HG03342 (cell line): Measurements from ENCODE around the gene SEBOX.

ENCODE experiments used
- ATAC-seq: cut with Tn5 transposase; IDR thresholded peaks from one replicate; pipeline ENCODE4 v1.9.1; 2021; ENCODE audit warnings: mild to moderate bottlenecking, moderate library complexity; ENCODE audit not compliant: unreplicated experiment

The SEBOX gene

DNA sequence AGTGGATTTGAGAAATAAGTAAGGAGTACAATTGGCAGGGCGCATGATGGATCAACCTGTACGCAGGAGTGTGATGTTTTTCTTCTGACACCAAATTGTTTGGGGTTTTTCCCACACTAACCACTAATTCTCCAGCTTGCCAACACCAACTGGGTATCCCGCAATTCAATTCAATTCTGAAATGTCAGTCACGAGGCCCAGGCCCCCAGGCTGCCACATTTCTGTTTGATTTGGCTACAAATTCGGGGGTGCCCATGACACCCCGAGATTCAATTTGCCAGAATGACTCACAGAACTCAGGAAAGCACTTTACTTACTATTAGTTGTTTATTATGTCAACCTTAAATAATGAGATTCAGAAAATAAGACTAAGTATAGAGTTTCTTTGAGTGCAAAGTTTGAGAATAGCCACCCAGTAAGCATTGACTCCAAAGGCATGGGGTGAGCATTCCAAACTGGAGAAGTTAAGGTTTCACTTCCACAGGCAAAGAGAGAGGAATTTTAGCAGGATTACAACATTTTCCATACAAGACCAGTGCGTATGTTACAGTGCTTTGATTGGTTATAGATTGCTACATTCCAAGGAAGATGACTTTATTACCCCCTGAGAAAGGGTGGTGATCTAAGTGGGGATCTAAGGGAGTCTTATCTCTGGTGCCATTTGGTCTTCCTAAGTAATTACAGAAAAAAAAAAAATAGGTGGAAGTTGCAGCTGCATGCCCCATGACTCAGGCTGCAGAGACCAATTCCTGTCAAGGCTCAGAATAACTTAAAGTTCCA lies 29.5 kb upstream of the SEBOX start:
- ATAC-seq = no peak

DNA sequence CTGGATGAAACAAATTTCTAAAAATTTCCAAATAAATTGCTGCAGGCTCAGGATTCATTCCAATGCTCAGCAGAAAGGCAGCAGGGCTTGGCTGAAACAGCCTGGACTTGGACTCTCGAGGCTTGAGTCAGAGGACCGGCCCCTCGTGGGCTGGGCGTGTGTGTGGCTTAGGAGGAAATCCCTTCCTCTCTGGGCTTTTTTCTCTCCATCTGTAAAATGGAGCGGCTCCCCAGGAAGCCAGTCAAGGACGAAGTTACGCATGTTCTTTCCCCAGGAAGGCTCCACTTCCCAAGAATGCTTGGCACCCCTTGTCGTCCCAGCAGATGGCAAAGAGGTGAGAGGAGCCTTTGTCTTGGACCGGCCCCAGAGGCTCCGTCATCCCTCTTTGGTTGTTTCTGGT lies 27.5 kb upstream of the SEBOX start:
- no peak for ATAC-seq

DNA sequence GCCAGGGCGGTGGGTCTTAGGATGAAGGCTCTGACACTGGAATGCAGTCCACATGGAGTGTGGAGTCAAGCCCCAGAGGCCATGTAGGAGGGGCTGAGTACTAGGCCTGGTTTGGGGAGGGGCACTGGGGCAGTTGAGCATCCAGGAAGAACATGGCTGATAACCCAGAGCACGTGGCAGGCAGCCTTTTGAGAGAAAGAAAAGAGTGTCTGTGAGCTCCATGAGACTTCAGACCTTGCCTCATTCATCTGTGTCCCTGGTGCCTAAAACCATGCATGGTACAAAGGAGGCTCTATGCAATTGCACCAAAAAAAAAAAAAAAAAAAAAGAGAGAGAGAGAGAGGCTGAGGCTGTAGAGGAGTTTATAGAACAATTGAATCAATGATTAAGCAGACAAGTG lies 26.4 kb upstream of the SEBOX start:
- ATAC-seq = no peak

DNA sequence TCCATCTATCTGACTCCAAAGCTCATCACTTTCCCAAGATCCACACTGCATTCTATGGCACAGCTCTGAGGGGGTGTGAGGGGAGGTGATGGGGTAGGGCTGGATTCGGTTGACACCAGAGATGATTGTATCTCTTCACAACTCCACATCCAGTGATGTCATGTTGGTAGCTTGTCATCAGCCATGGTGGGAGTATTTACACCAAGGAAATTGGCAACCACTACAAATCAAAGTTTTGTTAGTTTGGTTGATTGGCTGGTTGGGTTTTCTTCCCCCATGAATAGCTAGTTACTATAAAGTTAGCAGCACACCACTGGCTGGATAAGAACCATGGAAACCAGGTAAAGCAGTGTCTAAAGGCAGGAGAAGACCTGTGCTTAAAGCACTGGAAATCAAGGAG lies 26.0 kb upstream of the SEBOX start:
- no peak for ATAC-seq

DNA sequence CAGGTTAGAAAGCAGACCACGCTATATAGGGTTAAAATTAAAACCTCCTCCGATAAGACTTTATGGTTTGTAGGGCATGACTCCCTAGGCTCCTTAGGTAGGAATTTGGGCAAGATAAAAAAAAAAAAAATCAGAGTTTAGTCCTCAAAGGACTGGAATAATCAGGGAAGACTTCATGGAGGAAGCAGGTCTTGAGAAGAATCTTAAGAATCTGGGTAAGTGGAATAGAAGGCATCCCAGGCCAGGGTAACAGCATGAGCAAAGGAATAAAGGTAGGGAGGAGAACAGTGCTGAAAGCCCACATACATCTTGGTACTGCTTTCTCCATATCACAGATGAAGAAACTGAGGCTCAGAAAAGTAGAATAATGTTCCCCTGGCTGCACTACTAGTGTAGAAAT lies 25.6 kb upstream of the SEBOX start:
- no peak for ATAC-seq

DNA sequence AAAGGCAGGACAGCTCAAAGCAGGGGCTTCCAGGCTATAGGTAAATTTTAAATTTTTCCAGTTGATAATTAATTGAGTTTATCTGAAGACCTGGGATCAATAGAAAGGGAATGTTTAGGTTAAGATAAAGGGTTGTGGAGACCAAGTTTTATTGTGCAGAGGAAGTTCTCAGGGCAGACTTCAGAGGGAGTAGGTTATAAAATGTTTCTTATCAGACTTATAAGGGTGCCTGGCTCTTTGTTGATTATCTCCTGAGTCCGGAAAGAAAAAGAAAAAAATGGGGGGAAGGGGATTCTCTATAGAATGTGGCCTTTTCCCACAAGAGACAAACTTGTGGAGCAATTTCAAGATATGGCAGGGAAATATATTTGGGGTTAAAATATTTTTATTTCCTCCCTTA lies 25.1 kb upstream of the SEBOX start:
- no peak for ATAC-seq

DNA sequence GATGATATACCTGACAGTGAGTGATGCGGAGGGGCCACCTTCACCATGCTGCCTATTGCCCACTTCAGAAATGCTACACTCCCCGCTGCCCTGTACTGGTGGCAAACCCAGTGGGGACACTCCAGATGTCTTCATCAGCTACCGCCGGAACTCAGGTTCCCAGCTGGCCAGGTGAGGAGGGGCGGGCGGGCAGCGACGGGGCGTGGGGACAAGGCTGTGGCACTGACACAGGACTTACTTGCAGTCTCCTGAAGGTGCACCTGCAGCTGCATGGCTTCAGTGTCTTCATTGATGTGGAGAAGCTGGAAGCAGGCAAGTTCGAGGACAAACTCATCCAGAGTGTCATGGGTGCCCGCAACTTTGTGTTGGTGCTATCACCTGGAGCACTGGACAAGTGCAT lies 23.1 kb upstream of the SEBOX start:
- no peak for ATAC-seq

DNA sequence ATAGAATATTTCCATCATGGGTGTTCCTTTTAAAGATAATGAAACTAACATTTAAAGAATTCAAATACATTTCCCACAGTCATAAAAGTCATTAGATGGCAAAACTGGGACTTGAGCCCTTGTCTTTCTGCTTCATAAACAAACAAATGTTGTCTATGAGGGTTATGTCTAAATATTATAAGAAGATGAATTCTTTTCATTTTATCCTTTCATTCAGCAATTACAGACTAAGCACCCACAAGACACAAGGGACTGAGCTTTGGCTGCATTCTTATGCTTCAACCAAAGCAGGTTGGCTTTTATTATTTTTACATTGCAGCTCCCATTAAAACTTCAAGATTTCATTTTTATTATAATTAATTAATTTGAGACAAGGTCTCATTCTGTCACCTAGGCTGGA lies 21.4 kb upstream of the SEBOX start:
- ATAC-seq = no peak

DNA sequence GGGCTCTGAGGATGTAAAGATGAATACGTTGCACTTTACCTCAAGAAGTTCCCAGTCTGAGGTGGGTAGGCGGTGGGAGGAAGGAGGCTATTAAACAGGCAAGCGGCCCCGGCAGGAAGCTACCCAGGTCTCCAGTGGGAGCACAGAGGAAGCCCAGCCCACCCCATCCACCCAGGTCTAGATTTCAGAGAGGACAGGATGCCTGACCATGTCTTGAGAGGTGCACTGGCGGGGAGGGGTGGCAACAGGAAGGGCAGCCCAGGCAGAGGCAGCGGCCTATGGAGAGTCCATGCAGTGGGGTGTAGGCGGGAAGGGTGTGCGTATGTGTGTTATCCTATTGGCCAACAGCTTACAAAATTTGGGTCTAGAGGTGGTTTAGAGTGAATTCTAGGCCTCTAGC lies 20.4 kb upstream of the SEBOX start:
- ATAC-seq = no peak

DNA sequence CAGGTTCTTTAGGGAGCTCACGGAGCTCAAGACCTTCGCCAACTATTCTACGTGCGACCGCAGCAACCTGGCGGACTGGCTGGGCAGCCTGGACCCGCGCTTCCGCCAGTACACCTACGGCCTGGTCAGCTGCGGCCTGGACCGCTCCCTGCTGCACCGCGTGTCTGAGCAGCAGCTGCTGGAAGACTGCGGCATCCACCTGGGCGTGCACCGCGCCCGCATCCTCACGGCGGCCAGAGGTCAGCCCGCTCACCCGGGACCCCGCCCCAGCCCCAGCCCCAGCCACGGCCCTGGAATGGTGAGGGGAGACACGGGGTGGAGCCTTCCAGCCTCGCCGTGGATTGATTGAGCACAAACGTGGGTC lies 20.0 kb upstream of the SEBOX start:
- ATAC-seq = no peak

DNA sequence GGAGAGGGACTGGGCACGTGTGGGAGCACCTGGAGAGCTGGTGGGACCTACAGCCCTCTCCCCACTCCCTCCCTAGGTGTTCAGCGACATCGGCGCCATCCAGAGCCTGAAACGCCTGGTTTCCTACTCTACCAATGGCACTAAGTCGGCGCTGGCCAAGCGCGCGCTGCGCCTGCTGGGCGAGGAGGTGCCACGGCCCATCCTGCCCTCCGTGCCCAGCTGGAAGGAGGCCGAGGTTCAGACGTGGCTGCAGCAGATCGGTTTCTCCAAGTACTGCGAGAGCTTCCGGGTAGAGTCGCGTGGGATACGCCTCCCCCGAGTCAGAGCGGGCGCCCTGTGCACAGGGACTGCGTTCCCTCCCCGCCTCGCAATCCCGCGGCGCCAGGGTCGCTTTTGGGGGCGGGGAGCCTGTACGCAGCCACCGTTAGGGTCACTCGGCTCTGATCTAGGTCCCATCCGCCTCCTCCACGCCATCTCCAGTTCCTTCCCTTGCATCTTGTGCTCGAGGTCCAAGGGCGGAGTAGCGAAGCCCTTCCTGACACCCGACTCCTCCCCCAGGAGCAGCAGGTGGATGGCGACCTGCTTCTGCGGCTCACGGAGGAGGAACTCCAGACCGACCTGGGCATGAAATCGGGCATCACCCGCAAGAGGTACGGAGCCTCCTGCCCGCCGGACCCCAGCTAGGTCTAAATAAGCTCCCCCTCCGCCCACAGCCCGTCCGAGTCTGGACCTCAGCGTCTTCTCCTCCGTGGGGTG lies 19.5 kb upstream of the SEBOX start:
- no peak for ATAC-seq

DNA sequence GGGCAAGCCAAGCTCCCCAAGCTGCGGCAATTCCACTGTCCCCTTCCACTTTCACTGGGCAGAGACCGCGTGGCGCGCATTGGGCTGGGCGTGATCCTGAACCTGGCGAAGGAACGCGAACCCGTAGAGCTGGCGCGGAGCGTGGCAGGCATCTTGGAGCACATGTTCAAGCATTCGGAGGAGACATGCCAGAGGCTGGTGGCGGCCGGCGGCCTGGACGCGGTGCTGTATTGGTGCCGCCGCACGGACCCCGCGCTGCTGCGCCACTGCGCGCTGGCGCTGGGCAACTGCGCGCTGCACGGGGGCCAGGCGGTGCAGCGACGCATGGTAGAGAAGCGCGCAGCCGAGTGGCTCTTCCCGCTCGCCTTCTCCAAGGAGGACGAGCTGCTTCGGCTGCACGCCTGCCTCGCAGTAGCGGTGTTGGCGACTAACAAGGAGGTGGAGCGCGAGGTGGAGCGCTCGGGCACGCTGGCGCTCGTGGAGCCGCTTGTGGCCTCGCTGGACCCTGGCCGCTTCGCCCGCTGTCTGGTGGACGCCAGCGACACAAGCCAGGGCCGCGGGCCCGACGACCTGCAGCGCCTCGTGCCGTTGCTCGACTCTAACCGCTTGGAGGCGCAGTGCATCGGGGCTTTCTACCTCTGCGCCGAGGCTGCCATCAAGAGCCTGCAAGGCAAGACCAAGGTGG lies 16.3 kb upstream of the SEBOX start:
- ATAC-seq = no peak

DNA sequence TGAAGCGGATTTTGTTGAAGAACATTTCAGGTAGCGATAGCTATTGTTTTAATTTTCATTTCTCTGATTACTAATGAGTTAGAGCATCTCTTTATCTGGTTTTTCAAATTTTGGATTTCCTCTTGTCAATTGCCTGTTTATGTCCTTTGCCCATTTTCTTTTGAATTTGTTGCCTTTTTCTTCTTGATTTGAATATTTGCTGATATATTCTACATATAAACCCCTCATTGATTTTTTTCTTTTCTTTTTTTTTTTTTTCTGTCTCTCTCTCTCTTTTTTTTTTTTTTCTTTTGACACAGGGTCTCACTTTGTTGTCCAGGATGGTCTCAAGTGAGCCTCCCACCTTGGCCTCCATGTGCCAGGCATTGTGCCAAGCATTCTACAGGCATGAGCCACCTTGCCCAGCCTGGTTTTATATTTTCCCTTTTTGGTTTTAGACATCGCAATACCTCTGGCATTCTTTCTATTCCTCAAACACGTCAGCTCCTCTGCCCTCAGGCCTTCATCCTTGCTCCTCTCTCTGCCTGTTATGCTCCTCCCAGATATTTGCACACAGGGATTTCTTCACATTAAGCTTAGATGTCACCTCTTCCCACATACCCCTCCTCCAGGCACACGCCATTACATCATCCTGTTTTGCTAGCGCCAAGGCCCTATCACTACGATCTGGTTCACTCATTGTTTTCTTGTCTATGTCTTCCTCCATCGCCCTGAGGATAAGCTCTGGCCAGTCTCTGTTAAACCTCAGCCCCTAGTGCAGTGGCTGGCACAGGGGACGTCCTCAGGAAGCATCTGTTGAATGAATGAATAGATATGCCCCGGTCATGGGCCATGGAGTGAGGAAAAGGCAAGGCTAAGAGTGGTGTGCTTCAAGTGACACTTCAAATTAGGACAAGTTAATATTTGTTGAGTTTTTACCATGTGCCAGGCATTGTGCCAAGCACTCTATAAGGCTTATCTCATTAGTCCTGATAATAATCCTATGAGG lies 15.1 kb upstream of the SEBOX start:
- no peak for ATAC-seq

DNA sequence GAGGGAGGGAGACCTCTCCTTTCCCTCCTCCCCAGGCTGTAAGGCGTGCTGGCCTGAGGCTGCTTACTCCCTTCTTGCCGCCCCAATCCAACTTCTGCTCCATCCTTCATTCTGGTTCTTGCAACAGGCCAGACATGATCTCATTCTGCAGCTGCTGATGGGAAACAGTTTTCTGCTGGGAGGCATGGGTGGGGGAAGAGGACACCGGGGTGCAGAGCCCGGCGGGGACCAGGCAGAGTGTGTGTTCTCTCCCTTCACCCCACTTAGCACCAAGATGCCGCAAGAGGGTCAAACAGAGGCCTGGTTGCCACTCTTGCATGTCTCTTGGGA lies 7.9 kb upstream of the SEBOX start:
- no peak for ATAC-seq

DNA sequence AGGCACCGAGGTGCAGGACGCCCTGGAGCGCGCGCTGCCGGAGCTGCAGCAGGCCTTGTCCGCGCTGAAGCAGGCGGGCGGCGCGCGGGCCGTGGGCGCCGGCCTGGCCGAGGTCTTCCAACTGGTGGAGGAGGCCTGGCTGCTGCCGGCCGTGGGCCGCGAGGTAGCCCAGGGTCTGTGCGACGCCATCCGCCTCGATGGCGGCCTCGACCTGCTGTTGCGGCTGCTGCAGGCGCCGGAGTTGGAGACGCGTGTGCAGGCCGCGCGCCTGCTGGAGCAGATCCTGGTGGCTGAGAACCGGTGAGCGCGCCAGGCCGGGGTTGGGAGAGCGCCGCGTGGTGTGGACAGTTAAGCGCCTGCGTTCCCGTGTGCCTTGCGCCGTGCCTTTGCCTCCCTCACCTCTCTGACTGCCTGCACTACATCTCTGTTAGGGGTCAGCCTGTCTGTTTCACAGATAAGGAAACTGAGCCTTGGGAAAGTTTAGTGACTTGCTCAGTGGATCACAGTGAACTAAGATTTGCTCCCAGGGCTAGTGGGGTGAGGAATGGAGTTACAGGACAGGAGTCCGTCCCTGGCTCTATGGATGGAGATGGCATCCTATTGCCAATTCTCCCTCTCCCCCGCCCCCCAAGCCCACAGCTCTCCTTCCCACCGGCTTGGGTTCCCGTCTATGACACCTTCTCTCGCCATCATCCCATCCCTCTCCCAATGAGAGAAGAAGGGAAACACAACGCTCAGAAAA lies 7.4 kb upstream of the SEBOX start:
- ATAC-seq = peak; percentile 19

DNA sequence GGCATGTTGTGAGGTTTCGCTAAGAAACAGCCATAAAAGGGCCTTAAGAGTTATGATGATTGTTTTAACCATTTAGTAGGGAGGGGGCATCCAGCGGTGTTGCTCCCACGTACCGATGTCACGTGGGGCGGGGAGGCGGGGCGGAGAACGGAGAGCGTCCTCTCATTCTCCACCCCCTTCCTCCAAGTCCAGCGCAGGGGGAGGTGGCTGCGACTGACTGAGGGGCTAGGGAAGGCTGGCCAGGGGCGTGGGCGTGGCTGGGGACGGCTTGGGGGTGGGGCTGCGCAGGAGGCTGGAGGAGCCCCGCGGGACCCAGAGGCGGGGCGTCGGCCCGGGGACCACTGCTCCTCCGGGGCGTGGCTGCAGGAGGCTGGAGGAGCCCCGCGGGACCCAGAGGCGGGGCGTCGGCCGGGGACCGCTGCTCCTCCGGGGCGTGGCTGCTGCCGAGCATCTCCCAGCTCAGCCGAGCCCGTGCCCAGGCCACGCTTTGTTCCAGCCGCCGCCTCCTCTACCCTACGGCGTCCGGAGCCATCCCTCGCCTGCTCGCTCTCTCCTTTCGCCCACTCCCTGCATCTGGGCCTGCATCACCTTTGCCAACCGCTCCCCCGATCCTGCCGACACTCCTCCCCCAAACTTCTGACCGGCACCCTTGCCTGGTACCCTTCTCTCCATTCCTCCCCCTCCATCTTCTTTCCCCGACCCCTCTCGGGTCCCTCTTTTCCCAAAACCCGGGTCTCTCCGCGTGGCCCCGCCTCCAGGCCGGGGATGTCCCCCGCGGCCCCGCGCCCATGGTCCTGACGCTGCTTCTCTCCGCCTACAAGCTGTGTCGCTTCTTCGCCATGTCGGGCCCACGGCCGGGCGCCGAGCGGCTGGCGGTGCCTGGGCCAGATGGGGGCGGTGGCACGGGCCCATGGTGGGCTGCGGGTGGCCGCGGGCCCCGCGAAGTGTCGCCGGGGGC lies 6.5 kb upstream of the SEBOX start, which contains the start of gene SARM1:
TSS of gene SARM1 (plus strand) at position 450 of the 958 bp plus-strand sequence. CDS start at position 789, 339 bp downstream.
- peak; percentile 74 for ATAC-seq

DNA sequence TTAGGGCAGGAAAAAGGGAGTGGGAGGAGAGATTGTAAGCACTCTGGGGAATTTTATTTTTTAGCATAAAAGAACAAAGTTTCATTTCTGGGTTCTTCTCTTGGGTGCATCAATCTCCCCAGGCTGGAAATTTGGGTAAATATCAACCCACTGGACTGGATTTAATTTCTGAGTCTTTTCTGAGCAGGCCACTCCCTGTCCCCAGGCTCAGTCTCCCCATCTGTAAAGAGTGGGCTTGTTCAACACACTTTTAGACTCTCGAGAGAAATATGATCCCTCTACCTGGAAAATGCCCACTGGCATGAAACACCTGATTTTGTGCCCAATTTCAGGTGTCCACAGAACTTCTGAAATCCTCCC lies 5.7 kb upstream of the SEBOX start:
- ATAC-seq = no peak

DNA sequence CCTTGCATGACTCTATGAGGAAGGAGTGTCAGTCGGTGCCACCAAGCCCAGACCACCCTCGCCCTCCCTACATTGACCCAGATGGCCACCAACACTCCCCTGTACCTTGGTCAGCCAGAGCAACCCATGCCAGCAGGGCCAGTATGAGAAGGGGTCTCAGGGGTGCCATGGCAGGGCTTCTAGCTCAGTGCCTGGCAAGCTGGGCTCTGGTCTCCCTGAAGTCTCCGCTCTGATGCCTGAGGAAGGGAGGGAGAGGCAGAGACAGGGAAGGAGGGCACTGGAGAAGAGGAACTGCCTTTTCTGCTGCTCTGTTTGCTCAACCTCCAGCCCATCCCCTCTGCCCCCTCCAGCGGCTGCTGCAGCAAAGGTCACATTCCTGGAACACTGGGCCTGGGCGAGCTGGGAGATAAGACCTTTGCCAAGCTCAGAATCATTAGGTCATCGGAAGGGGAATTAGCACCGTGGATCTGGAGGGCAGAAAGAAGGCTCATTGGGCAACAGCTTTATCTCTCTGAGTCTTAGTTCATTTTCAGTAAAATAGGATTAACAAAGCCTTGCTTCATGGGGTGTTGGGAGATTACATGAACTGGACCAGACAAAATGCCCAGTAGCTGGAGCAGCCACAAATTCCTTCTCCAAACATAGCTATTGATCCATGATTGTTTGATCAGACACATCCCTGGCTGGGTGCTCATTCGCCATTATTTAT lies 5.2 kb upstream of the SEBOX start, which contains the start of gene VTN:
TSS of gene VTN (minus strand) at position 273 of the 709 bp plus-strand sequence. CDS start at position 169, 104 bp downstream.
- no peak for ATAC-seq
